ENCODE data around the gene KCNJ4. TPM values are rescaled to one million over a fixed set of nuclear protein-coding genes. Genes with fewer than 3 reads are reported as not detected.

KCNJ4 gene
- total and polyA plus RNA-seq, 10 of the 15 experiments (the other 5 are each of a cell fraction or from before 2014, with no cell fraction given): not detected

GRCh38 chr22:38432264-38432663 lies 22.7 kb downstream of the KCNJ4 start:
- RAD21 ChIA-PET (ENCODE audit: unreplicated experiment): no interaction called here
- Histone ChIP-seq H3K79me2 (ENCODE audit: control insufficient read depth, insufficient read depth, low read length) (no peaks in the 10 kb centered on the region), H3K4me3 (no peak overlapping the region), H3K27ac (ENCODE audit: control insufficient read depth, insufficient read depth) (no peak overlapping the region), H3K27me3 (replicated peaks in 1 of 2; ENCODE audit: control insufficient read depth in 2 of 2, insufficient read depth in 2 of 2, low read length in 1 of 2) (peaks cover 0 to 4% of the 10 kb centered on the region in 2 experiments; a peak in 2 of 4 replicates), H2AFZ (ENCODE audit: control insufficient read depth, low read depth, low read length) (no peak overlapping the region), H3K36me3 (ENCODE audit: control insufficient read depth in 2 of 2, insufficient read depth in 2 of 2, low read length in 1 of 2) (no peaks in the 10 kb centered on the region), H3K9me3 (replicated peaks; ENCODE audit: control insufficient read depth, insufficient read depth, low read length) (no peaks in the 10 kb centered on the region), H4K20me1 (ENCODE audit: control insufficient read depth, insufficient read depth) (no peaks in the 10 kb centered on the region), H3K4me2 (ENCODE audit: control insufficient read depth, insufficient read depth) (no peak overlapping the region), H3K4me1 (ENCODE audit: control insufficient read depth, insufficient read depth, low read length) (no peaks in the 10 kb centered on the region), H3K9ac (ENCODE audit: control insufficient read depth, insufficient read depth, low read length) (no peak overlapping the region)
- intact Hi-C loops (cut with micrococcal nuclease; ENCODE audit: unreplicated experiment) (no loop called here), in situ Hi-C loops (cut with MboI) (no loop called here)
- ATAC-seq (no peak), DNase-seq (ENCODE audit: low read depth, low spot score) (no peak), FAIRE-seq (no peak)
- 100% methylated on average over 1 of the region's 1 CpG for WGBS (ENCODE audit: insufficient coverage, insufficient replicate concordance, low lambda C conversion rate, missing lambda C conversion rate)
- POLR2A ChIA-PET: no interaction called here
- BruUV-seq (replicated peaks): no TSS peak
- SMC1A ChIA-PET (ENCODE audit: uncharacterized antibody, unreplicated experiment): no interaction called here
- TF ChIP-seq HDAC6 (IDR thresholded peaks at IDR 0.05; ENCODE audit: unreplicated experiment): no peak
- no peak for TF ChIP-seq TCF3 (IDR thresholded peaks at IDR 0.05; ENCODE audit: borderline replicate concordance, insufficient read depth, low read depth, low read length)
- TF ChIP-seq MTA3 (IDR thresholded peaks at IDR 0.05; ENCODE audit: borderline replicate concordance, low read length): no peak
- TF ChIP-seq CTCF (IDR thresholded peaks at IDR 0.05 in 2 of 3, conservative IDR thresholded peaks at IDR 0.05 in 1 of 3; ENCODE audit: control insufficient read depth in 2 of 3, extremely low read depth in 1 of 3, insufficient read depth in 1 of 3, low read depth in 3 of 3, low read length in 3 of 3): no peak
- TF ChIP-seq IKZF2 (IDR thresholded peaks at IDR 0.05): no peak
- no peak for TF ChIP-seq NBN (IDR thresholded peaks at IDR 0.05)
- no peak for TF ChIP-seq EGR1 (IDR thresholded peaks at IDR 0.05; ENCODE audit: borderline replicate concordance in 1 of 2, low read depth in 2 of 2, low read length in 2 of 2)
- TF ChIP-seq NR2C1 (IDR thresholded peaks at IDR 0.05): no peak
- TF ChIP-seq ASH2L (IDR thresholded peaks at IDR 0.05; ENCODE audit: borderline replicate concordance, low read depth): no peak
- TF ChIP-seq E4F1 (IDR thresholded peaks at IDR 0.05; ENCODE audit: borderline replicate concordance, partially characterized antibody): no peak
- no peak for TF ChIP-seq WRNIP1 (IDR thresholded peaks at IDR 0.05; ENCODE audit: borderline replicate concordance, low read depth, low read length)
- TF ChIP-seq MEF2A (IDR thresholded peaks at IDR 0.05; ENCODE audit: insufficient read depth, low read depth, low read length): no peak
- no peak for TF ChIP-seq EZH2 (IDR thresholded peaks at IDR 0.05; ENCODE audit: borderline replicate concordance, control insufficient read depth, low read depth, low read length)
- TF ChIP-seq JUNB (IDR thresholded peaks at IDR 0.05): no peak
- no peak for TF ChIP-seq BMI1 (IDR thresholded peaks at IDR 0.05; ENCODE audit: borderline replicate concordance)
- no peak for TF ChIP-seq POLR2A (IDR thresholded peaks at IDR 0.05; ENCODE audit: low read depth, low read length)
- no peak for TF ChIP-seq RB1 (IDR thresholded peaks at IDR 0.05; ENCODE audit: borderline replicate concordance)
- no peak for TF ChIP-seq CBX3 (IDR thresholded peaks at IDR 0.05; ENCODE audit: borderline replicate concordance, low read depth)
- TF ChIP-seq ATF7 (IDR thresholded peaks at IDR 0.05; ENCODE audit: low read depth): no peak
- CTCF ChIA-PET: no interaction called here
